ENCODE results near the gene SLC10A6.

DNA sequence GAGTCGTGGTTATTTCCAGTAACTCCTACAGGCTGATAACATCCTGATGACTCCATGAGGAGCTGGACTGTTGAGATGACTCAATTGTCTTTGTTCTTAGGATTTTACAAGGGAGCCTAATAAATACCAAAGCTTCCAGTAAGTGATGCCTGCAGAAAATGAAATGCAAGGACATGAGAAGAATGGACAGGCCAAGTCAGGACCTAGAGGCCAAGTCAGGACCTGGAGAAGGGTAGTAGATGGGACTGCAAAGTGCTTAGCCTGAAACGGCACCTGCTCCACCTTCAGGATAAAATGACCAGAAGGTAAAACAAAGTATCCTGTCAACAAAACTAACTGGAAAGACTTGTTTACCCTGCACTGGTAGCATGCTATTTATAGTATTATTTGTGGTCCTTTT is 6.4 kb upstream of the SLC10A6 start:
- TF ChIP-seq, protein P1, sequence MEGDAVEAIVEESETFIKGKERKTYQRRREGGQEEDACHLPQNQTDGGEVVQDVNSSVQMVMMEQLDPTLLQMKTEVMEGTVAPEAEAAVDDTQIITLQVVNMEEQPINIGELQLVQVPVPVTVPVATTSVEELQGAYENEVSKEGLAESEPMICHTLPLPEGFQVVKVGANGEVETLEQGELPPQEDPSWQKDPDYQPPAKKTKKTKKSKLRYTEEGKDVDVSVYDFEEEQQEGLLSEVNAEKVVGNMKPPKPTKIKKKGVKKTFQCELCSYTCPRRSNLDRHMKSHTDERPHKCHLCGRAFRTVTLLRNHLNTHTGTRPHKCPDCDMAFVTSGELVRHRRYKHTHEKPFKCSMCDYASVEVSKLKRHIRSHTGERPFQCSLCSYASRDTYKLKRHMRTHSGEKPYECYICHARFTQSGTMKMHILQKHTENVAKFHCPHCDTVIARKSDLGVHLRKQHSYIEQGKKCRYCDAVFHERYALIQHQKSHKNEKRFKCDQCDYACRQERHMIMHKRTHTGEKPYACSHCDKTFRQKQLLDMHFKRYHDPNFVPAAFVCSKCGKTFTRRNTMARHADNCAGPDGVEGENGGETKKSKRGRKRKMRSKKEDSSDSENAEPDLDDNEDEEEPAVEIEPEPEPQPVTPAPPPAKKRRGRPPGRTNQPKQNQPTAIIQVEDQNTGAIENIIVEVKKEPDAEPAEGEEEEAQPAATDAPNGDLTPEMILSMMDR (IDR thresholded peaks at IDR 0.05; ENCODE audit: insufficient read depth, low read length, poor library complexity, severe bottlenecking) = no peak
- TF ChIP-seq EZH2phosphoT487 (conservative IDR thresholded peaks at IDR 0.05; ENCODE audit: low read length) = no peak
